Mesendoderm (in vitro differentiated cells): Measurements from ENCODE around the gene THUMPD3.

ENCODE experiments used
- DNase-seq: peaks from one replicate; pipeline ENCODE4 v3.0.0; 2013
- H2AK5ac ChIP-seq: 2 replicates; pipeline ENCODE4 v1.6.1; 2013; ENCODE audit warnings: low read length, inconsistent platforms
- H2BK120ac ChIP-seq: 2 replicates; pipeline ENCODE4 v1.6.1; 2013; ENCODE audit warnings: low read depth, mild to moderate bottlenecking, low read length, moderate library complexity, mixed read lengths
- H2BK15ac ChIP-seq: replicated peaks from 2 replicates; pipeline ENCODE4 v1.6.1; 2013; ENCODE audit warnings: low read depth, mild to moderate bottlenecking, moderate library complexity
- H2BK5ac ChIP-seq: 2 replicates; pipeline ENCODE4 v1.6.1; 2013; ENCODE audit warnings: low read length, inconsistent platforms
- H3K18ac ChIP-seq: 2 replicates; pipeline ENCODE4 v1.6.1; 2013; ENCODE audit warnings: mild to moderate bottlenecking, low read length, mixed read lengths
- H3K23ac ChIP-seq: one replicate; pipeline ENCODE4 v1.6.1; 2013; ENCODE audit warnings: low read length
- H3K27ac ChIP-seq: 2 replicates; pipeline ENCODE4 v1.5.1; 2013; ENCODE audit warnings: low read depth, mild to moderate bottlenecking, inconsistent platforms, low read length, moderate library complexity
- H3K27me3 ChIP-seq: 2 replicates; pipeline ENCODE4 v1.6.1; 2013; ENCODE audit warnings: low read length, control low read depth, mild to moderate bottlenecking, inconsistent platforms; ENCODE audit not compliant: insufficient read depth, poor library complexity
- H3K36me3 ChIP-seq: 2 replicates; pipeline ENCODE4 v1.6.1; 2013; ENCODE audit warnings: low read length, inconsistent platforms; ENCODE audit not compliant: control insufficient read depth, insufficient read depth
- H3K4ac ChIP-seq: one replicate; pipeline ENCODE4 v1.6.1; 2013; ENCODE audit warnings: low read depth, mild to moderate bottlenecking, low read length, moderate library complexity
- H3K4me1 ChIP-seq: 2 replicates; pipeline ENCODE4 v1.6.1; 2013; ENCODE audit warnings: low read depth, low read length, inconsistent platforms; ENCODE audit not compliant: control insufficient read depth
- H3K4me2 ChIP-seq: 2 replicates; pipeline ENCODE4 v1.6.1; 2013; ENCODE audit warnings: low read length
- H3K4me3 ChIP-seq: 2 replicates; pipeline ENCODE4 v1.5.1; 2013; ENCODE audit warnings: mild to moderate bottlenecking, low read length
- H3K56ac ChIP-seq: one replicate; pipeline ENCODE4 v1.6.1; 2013; ENCODE audit warnings: low read length
- H3K79me1 ChIP-seq: 2 replicates; pipeline ENCODE4 v1.6.1; 2013; ENCODE audit warnings: low read length, inconsistent platforms
- H3K79me2 ChIP-seq: 2 replicates; pipeline ENCODE4 v1.6.1; 2013; ENCODE audit warnings: mild to moderate bottlenecking, low read length; ENCODE audit not compliant: control insufficient read depth, insufficient read depth
- H3K9ac ChIP-seq: 2 replicates; pipeline ENCODE4 v1.6.1; 2013; ENCODE audit warnings: low read length, inconsistent platforms
- H4K5ac ChIP-seq: one replicate; pipeline ENCODE4 v1.6.1; 2013; ENCODE audit warnings: low read length
- H4K8ac ChIP-seq: one replicate; pipeline ENCODE4 v1.6.1; 2013; ENCODE audit warnings: low read depth, mild to moderate bottlenecking, control low read depth, low read length, moderate library complexity
- WGBS: extraction: QIAGEN DNeasy Blood & Tissue Kit; methylation state at CpG from one replicate; pipeline ENCODE4 v1.1.7; 2013; ENCODE audit warnings: low lambda C conversion rate, missing lambda C conversion rate; ENCODE audit not compliant: insufficient coverage; ENCODE audit errors: extremely low coverage; 5-methylcytosine and 5-hydroxymethylcytosine counted together

The THUMPD3 gene

DNA sequence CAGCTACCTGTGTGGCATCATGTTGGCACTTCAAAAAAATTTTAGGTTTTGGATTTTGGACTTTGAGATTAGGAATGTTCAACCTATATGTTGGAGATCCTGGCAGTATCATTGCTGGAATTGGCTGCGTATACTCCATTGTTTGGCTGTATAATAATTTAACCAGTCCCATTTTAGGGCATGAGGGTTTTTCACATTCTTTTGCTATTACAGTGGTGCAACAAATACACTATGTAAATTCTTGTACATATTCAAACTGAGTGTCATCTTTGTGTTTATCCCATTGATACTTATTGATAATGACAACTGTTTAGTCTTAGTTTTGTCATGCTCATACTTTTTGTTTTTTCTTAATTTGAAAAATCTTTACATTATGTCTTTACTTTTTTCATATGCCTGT, 6.7 kb downstream of the THUMPD3 start:
- H3K36me3 ChIP-seq: peaks cover 3% of the 10 kb centered on the region

DNA sequence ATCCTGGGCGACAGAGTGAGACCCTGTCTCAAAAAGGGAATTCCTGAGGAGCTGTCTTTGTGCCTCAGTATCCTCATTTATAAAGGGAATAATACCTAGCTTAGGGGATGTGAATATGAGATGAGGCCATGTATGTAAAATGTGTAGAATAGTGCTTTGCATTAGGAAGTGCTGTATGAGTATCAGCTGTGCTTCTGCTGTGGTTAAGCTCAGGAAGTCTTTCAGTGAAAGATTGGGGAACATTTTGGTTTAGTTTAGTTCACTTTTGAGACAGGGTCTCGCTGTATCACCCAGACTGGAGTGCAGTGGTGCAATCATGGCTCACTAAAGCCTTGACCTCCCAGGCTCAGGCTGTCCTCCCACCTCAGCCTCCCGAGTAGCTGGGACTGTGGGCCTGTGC, 10.6 kb downstream of the THUMPD3 start:
- H3K36me3 ChIP-seq: peaks cover 3% of the 10 kb centered on the region
- no peak overlapping the region for H3K56ac ChIP-seq

More for the DNA sequence above, 6.7 kb downstream of the THUMPD3 start:
- Histone ChIP-seq H2AK5ac (no peak overlapping the region), H3K79me2 (no peaks in the 10 kb centered on the region), H3K79me1 (peaks cover 3% of the 10 kb centered on the region), H3K18ac (no peak overlapping the region), H2BK120ac (no peak overlapping the region), H3K56ac (no peak overlapping the region), H3K23ac (no peak overlapping the region), H3K27me3 (no peaks in the 10 kb centered on the region), H2BK15ac (no peak overlapping the region), H3K4me1 (no peaks in the 10 kb centered on the region), H3K4me2 (no peak overlapping the region), H3K4ac (no peak overlapping the region), H4K8ac (no peak overlapping the region), H4K5ac (no peak overlapping the region), H3K27ac (no peak overlapping the region), H3K9ac (no peak overlapping the region), H3K4me3 (no peak overlapping the region), H2BK5ac (no peak overlapping the region)
- no peak for DNase-seq
- WGBS: no CpG with 5 or more reads among the region's 1 CpG

DNA sequence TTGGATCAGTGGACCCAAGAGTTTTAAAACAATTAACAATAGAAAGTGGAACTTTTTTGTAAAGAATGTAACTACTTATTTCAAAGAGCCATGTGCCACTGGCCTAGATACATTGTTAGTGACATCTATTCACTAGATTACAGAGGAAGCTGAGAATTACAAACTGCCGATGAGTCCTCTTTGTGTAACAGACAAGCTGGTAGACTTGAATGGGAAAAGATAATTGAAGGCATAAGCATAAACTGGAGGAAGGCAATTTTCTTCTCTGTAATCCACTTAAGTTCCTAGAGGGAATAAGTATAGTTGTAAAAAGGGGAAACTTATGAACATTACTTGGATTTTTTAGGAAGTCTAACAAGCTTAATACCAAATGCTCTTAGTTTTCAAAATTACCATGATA, 15.1 kb downstream of the THUMPD3 start:
- H2AK5ac ChIP-seq: no peak overlapping the region
- H3K36me3 ChIP-seq: peaks cover 2% of the 10 kb centered on the region
- H3K4ac ChIP-seq: no peak overlapping the region
- H3K4me3 ChIP-seq: no peak overlapping the region
- no peak overlapping the region for H4K8ac ChIP-seq
- no peak overlapping the region for H2BK15ac ChIP-seq
- no peak overlapping the region for H4K5ac ChIP-seq
- WGBS: no CpG with 5 or more reads among the region's 1 CpG
- no peaks in the 10 kb centered on the region for H3K79me2 ChIP-seq
- no peak overlapping the region for H3K56ac ChIP-seq
- H3K4me1 ChIP-seq: no peaks in the 10 kb centered on the region
- DNase-seq: no peak
- no peak overlapping the region for H3K4me2 ChIP-seq
- H3K27ac ChIP-seq: no peak overlapping the region
- H2BK5ac ChIP-seq: no peak overlapping the region
- no peaks in the 10 kb centered on the region for H3K79me1 ChIP-seq
- H3K18ac ChIP-seq: no peak overlapping the region
- no peaks in the 10 kb centered on the region for H3K27me3 ChIP-seq
- no peak overlapping the region for H3K23ac ChIP-seq
- H3K9ac ChIP-seq: no peak overlapping the region
- no peak overlapping the region for H2BK120ac ChIP-seq

More for the DNA sequence above, 10.6 kb downstream of the THUMPD3 start:
- no peak overlapping the region for H3K18ac ChIP-seq
- H2BK15ac ChIP-seq: no peak overlapping the region
- no peaks in the 10 kb centered on the region for H3K4me1 ChIP-seq
- no peak overlapping the region for H3K27ac ChIP-seq
- H3K79me2 ChIP-seq: no peaks in the 10 kb centered on the region
- no peak overlapping the region for H3K23ac ChIP-seq
- H4K5ac ChIP-seq: no peak overlapping the region
- H3K27me3 ChIP-seq: no peaks in the 10 kb centered on the region
- WGBS: no CpG with 5 or more reads among the region's 3 CpGs
- no peak overlapping the region for H2BK5ac ChIP-seq
- H3K4me2 ChIP-seq: no peak overlapping the region
- H2BK120ac ChIP-seq: no peak overlapping the region
- H3K4me3 ChIP-seq: no peak overlapping the region
- no peak for DNase-seq
- H4K8ac ChIP-seq: no peak overlapping the region
- no peak overlapping the region for H2AK5ac ChIP-seq
- H3K9ac ChIP-seq: no peak overlapping the region
- no peak overlapping the region for H3K4ac ChIP-seq
- H3K79me1 ChIP-seq: no peaks in the 10 kb centered on the region

DNA sequence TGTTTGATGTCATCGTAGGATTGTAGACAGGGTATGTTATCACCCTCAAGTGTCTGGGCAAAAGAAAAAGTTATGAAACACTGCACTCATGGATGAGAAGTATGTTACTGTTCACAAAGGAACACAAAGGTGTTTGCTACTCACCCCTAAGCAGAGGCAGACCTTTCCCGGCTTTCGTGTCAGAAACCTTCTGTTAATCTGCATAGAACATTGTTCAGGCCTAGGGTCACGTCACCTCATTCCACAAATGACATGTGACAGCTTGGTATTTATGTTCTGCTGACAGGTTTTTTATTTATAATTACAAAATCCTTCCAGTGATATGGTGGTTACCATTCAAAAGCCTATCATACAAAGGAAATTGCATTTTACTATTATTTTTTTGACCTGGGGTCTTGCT, 16.5 kb downstream of the THUMPD3 start:
- Histone ChIP-seq H3K79me2 (no peaks in the 10 kb centered on the region), H3K27ac (no peak overlapping the region), H3K27me3 (no peaks in the 10 kb centered on the region), H3K18ac (no peak overlapping the region), H3K36me3 (peaks cover 2% of the 10 kb centered on the region), H2BK5ac (no peak overlapping the region), H3K4me2 (no peak overlapping the region), H3K4me1 (no peaks in the 10 kb centered on the region), H4K8ac (no peak overlapping the region), H3K9ac (no peak overlapping the region), H3K4me3 (no peak overlapping the region), H3K79me1 (no peaks in the 10 kb centered on the region), H2BK120ac (no peak overlapping the region), H3K56ac (no peak overlapping the region), H3K4ac (no peak overlapping the region), H2AK5ac (no peak overlapping the region), H4K5ac (no peak overlapping the region), H2BK15ac (no peak overlapping the region), H3K23ac (no peak overlapping the region)
- DNase-seq: no peak
- WGBS: no CpG with 5 or more reads among the region's 4 CpGs

DNA sequence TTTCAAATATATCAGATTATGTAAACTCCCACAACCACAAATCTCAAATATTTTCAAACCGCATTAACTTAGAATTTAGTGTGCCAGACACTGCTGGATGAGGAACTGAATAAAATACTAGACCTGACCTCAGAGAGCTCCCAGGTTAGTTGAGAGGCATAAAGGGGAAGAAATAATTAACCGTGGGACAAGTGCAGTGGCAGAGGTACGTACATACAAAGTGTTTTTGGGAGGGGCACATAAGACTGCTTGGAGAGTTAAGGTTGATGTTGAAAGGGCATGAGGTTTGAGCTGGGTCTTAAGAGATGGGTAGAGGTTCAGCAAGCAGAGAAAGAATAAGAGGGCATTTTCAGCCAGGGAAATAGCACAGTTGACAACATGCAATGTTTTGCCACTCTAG, 17.2 kb downstream of the THUMPD3 start:
- 100% methylated on average over 1 of the region's 3 CpGs for WGBS

DNA sequence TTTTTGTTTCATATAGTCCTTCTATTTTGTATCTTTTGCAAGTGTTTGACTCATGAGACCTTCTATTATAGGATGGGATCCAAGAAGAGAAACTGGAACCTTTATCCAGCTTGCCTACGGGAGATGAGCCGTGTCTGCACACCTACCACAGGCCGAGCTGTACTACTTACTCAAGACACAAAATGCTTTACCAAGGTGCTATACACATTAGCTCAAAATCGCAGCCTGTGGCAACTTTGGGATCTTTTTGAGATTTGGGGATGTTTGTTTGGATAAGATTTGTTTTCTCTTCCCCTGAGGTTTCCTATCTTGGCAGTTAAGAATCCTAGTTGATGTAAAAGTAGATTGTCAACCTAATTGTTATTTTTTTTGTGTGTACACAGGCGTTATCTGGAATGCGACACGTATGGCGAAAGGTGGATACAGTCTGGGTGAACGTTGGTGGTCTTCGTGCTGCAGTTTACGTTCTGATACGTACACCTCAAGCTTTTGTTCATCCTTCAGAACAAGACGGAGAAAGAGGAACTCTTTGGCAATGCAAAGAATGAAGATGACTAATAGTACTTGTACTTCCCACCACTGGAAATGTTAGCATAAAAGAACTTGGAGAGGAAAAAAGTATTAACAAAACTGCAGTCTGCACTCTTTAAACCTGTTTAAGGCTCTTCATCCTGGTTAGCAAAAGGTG, 21.4 kb downstream of the THUMPD3 start:
- no peak overlapping the region for H3K9ac ChIP-seq
- no peaks in the 10 kb centered on the region for H3K4me1 ChIP-seq
- no peak overlapping the region for H3K4me2 ChIP-seq
- H3K18ac ChIP-seq: no peak overlapping the region
- H3K4ac ChIP-seq: no peak overlapping the region
- no peaks in the 10 kb centered on the region for H3K79me2 ChIP-seq
- H4K5ac ChIP-seq: no peak overlapping the region
- H3K56ac ChIP-seq: no peak overlapping the region
- WGBS: no CpG with 5 or more reads among the region's 13 CpGs
- no peak overlapping the region for H3K27ac ChIP-seq
- no peaks in the 10 kb centered on the region for H3K27me3 ChIP-seq
- DNase-seq: no peak
- H2BK15ac ChIP-seq: no peak overlapping the region
- H2AK5ac ChIP-seq: no peak overlapping the region
- no peak overlapping the region for H3K4me3 ChIP-seq
- no peaks in the 10 kb centered on the region for H3K79me1 ChIP-seq
- H3K23ac ChIP-seq: no peak overlapping the region
- H3K36me3 ChIP-seq: peaks cover 4% of the 10 kb centered on the region
- H2BK5ac ChIP-seq: no peak overlapping the region
- no peak overlapping the region for H4K8ac ChIP-seq
- H2BK120ac ChIP-seq: no peak overlapping the region

More for the DNA sequence above, 17.2 kb downstream of the THUMPD3 start:
- Histone ChIP-seq H4K8ac (no peak overlapping the region), H3K9ac (no peak overlapping the region), H3K36me3 (peaks cover 2% of the 10 kb centered on the region), H2BK120ac (no peak overlapping the region), H3K4me2 (no peak overlapping the region), H3K27me3 (no peaks in the 10 kb centered on the region), H3K4ac (no peak overlapping the region), H3K18ac (no peak overlapping the region), H3K4me1 (no peaks in the 10 kb centered on the region), H3K79me1 (no peaks in the 10 kb centered on the region), H3K23ac (no peak overlapping the region), H2BK15ac (no peak overlapping the region), H2BK5ac (no peak overlapping the region), H3K4me3 (no peak overlapping the region), H2AK5ac (no peak overlapping the region), H4K5ac (no peak overlapping the region), H3K27ac (no peak overlapping the region), H3K56ac (no peak overlapping the region), H3K79me2 (no peaks in the 10 kb centered on the region)
- DNase-seq: no peak
